ENCODE measurements around the gene NTRK3. TPM values are rescaled to one million over a fixed set of nuclear protein-coding genes. Genes with fewer than 3 reads are reported as not detected.

NTRK3 gene
- total RNA-seq, 5 donors from 2014 or later (not counting 1 experiment from before 2014, with no cell fraction given) = not detected

DNA sequence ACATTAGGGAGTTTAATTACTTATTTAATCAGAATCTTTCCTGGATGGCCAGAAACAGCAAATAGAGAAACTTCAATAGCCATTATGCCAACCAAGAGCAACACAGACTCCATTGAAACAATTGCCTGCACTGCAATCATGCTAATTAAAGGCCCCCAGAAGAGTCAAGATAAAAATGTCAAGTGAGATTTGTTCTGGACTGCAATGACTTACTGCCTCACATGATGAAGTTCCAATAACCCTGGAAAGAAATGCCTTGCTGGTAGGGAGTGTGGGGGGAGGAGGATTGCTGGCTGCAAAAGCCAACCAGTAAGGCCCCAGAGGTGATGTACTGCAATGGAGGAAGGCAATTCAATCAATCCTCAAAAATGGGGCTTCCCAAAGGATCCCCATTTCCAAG is 257.9 kb downstream of the NTRK3 start:
- Mint-ChIP-seq H3K4me1 (no peaks in the 10 kb centered on the region), H3K9me3 (no peaks in the 10 kb centered on the region), H3K27me3 (peaks cover 0 to 2% of the 10 kb centered on the region in 2 donors), H3K4me3 (no peak overlapping the region), H3K36me3 (no peaks in the 10 kb centered on the region), H3K27ac (no peak overlapping the region)
- H3K27ac ChIP-seq (ENCODE audit: low read length) = no peak overlapping the region
- no peaks in the 10 kb centered on the region for H3K27me3 ChIP-seq (replicated peaks in 1 of 2; ENCODE audit: control insufficient read depth in 2 of 2, extremely low read depth in 1 of 2, insufficient read depth in 2 of 2, low read length in 1 of 2)
- no peaks in the 10 kb centered on the region for H3K36me3 ChIP-seq (ENCODE audit: control insufficient read depth in 2 of 2, extremely low read depth in 1 of 2, insufficient read depth in 1 of 2, low read length in 1 of 2)
- CTCF ChIA-PET = no interaction called here
- no peaks in the 10 kb centered on the region for H3K4me1 ChIP-seq (ENCODE audit: control insufficient read depth in 1 of 2, extremely low read depth in 1 of 2, insufficient read depth in 2 of 2, low read length in 2 of 2)
- ATAC-seq (replicated peaks in 1 of 4) (no peak), DNase-seq (no peak)
- no peaks in the 10 kb centered on the region for H3K9me3 ChIP-seq
- POLR2A ChIA-PET = no interaction called here
- no peak overlapping the region for H3K4me3 ChIP-seq (ENCODE audit: control insufficient read depth in 1 of 2, extremely low read depth in 1 of 2, low read length in 1 of 2)

DNA sequence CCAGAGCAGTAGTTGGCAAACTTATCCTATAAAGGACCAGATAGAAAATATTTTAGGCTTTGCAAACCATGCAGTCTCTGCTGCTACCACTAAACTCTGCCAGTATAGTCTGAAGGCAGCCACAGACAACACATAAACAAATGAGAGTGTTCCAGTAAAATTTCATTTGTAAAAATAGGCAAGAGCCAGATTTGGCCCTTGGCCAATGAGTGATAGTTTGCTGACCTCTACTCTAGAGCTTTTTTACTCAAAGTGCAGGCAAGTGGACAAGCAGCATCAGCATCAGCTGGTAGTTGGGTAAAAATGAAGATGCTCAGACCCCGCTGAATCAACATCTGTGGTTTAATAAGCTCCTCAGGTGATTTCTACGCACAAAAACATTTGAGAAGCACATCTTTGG is 269.8 kb downstream of the NTRK3 start:
- ChIA-PET POLR2A (no interaction called here), CTCF (no interaction called here)
- Mint-ChIP-seq H3K4me3 (no peak overlapping the region), H3K36me3 (no peaks in the 10 kb centered on the region), H3K9me3 (no peaks in the 10 kb centered on the region), H3K27ac (no peak overlapping the region), H3K4me1 (no peaks in the 10 kb centered on the region), H3K27me3 (peaks cover 1 to 6% of the 10 kb centered on the region in 2 donors)
- H3K27ac ChIP-seq (ENCODE audit: low read length) = no peak overlapping the region
- H3K4me3 ChIP-seq (ENCODE audit: control insufficient read depth in 1 of 2, extremely low read depth in 1 of 2, low read length in 1 of 2) = no peak overlapping the region
- no peaks in the 10 kb centered on the region for H3K4me1 ChIP-seq (ENCODE audit: control insufficient read depth in 1 of 2, extremely low read depth in 1 of 2, insufficient read depth in 2 of 2, low read length in 2 of 2)
- no peaks in the 10 kb centered on the region for H3K9me3 ChIP-seq
- H3K36me3 ChIP-seq (ENCODE audit: control insufficient read depth in 2 of 2, extremely low read depth in 1 of 2, insufficient read depth in 1 of 2, low read length in 1 of 2) = no peaks in the 10 kb centered on the region
- DNase-seq (no peak), ATAC-seq (replicated peaks in 1 of 4) (no peak)
- H3K27me3 ChIP-seq (replicated peaks in 1 of 2; ENCODE audit: control insufficient read depth in 2 of 2, extremely low read depth in 1 of 2, insufficient read depth in 2 of 2, low read length in 1 of 2) = peaks cover 0 to 5% of the 10 kb centered on the region in 2 experiments
- WGBS (ENCODE audit: insufficient coverage) = no CpG with 5 or more reads among the region's 2 CpGs

DNA sequence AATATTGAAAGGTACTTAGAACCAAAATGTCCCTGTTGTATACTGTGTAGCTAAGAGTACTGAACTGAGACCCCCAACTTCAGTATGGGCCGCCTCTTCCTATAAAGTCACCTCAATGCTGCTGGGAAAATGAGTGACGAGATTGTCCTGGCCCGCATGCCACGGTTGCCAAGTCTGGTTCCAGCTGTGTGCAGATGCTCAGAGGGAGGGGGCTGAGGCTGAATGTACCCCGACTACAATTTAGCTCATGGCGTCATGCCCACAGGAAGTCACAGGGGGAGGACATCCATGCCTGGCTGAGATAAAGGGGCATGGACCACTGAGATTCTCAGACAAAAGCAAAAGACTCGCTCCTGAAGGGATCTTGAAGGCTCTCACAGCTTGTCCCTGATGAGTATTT is 271.1 kb downstream of the NTRK3 start:
- WGBS (ENCODE audit: insufficient coverage) = 74% methylated on average over 5 of the region's 7 CpGs
- no peaks in the 10 kb centered on the region for H3K36me3 ChIP-seq (ENCODE audit: control insufficient read depth in 2 of 2, extremely low read depth in 1 of 2, insufficient read depth in 1 of 2, low read length in 1 of 2)
- ATAC-seq (replicated peaks in 1 of 4) = no peak
- H3K4me3 ChIP-seq (ENCODE audit: control insufficient read depth in 1 of 2, extremely low read depth in 1 of 2, low read length in 1 of 2) = no peak overlapping the region
- no peak for DNase-seq
- no peak overlapping the region for H3K27ac ChIP-seq (ENCODE audit: low read length)
- H3K9me3 ChIP-seq = no peaks in the 10 kb centered on the region
- H3K27me3 Mint-ChIP-seq = peaks cover 1 to 6% of the 10 kb centered on the region in 2 donors
- H3K27me3 ChIP-seq (replicated peaks in 1 of 2; ENCODE audit: control insufficient read depth in 2 of 2, extremely low read depth in 1 of 2, insufficient read depth in 2 of 2, low read length in 1 of 2) = peaks cover 0 to 5% of the 10 kb centered on the region in 2 experiments
- H3K9me3 Mint-ChIP-seq = no peaks in the 10 kb centered on the region
- H3K36me3 Mint-ChIP-seq = no peaks in the 10 kb centered on the region
- H3K4me1 Mint-ChIP-seq = no peaks in the 10 kb centered on the region
- CTCF ChIA-PET = no interaction called here
- POLR2A ChIA-PET = no interaction called here
- no peak overlapping the region for H3K4me3 Mint-ChIP-seq
- no peaks in the 10 kb centered on the region for H3K4me1 ChIP-seq (ENCODE audit: control insufficient read depth in 1 of 2, extremely low read depth in 1 of 2, insufficient read depth in 2 of 2, low read length in 2 of 2)
- no peak overlapping the region for H3K27ac Mint-ChIP-seq

DNA sequence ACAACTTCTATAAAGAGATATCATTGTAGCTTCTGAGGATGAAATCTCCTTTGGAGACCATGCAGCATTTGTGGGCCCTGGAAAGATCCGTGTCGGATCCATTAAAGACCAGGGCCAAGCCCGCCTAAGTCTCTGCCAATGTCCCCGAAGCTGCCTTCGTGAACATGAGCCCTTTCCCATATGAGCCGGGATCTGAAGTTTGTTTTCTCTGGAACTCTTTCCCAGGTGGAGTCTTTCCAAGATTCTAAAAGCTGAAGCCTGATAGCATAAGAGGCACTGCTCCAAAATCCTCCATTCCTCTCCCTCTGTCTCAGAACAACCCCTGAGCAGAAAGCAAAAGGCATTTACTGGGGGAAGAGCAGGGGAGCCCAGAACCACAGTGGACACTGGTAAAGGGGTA is 274.6 kb downstream of the NTRK3 start:
- H3K27me3 Mint-ChIP-seq = peaks cover 4 to 14% of the 10 kb centered on the region in 2 donors
- H3K27ac ChIP-seq (ENCODE audit: low read length) = no peak overlapping the region

DNA sequence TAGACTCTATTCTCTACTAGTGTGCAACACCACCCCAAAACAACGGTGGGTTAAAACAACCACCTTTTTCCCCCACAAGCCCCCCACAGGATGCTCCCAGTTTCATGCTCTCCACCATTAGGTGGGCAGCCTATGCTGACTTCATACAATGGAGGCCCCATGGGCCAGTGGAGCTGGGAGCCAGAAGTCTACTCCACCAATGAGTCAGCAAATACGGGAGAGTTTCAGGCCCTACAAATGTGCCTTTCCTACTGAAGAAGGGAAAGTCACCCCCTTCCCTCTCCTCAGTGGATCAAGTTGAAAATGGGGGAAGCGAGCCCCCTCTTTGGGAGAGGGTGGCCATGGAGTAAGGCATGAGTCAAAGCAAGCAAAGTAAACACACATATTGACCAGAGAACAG is 278.6 kb downstream of the NTRK3 start:
- Histone ChIP-seq H3K27me3 (replicated peaks in 1 of 2; ENCODE audit: control insufficient read depth in 2 of 2, extremely low read depth in 1 of 2, insufficient read depth in 2 of 2, low read length in 1 of 2) (peaks cover 0 to 2% of the 10 kb centered on the region in 2 experiments), H3K9me3 (no peaks in the 10 kb centered on the region), H3K4me1 (ENCODE audit: control insufficient read depth in 1 of 2, extremely low read depth in 1 of 2, insufficient read depth in 2 of 2, low read length in 2 of 2) (no peaks in the 10 kb centered on the region), H3K4me3 (ENCODE audit: control insufficient read depth in 1 of 2, extremely low read depth in 1 of 2, low read length in 1 of 2) (no peak overlapping the region), H3K27ac (ENCODE audit: low read length) (no peak overlapping the region), H3K36me3 (ENCODE audit: control insufficient read depth in 2 of 2, extremely low read depth in 1 of 2, insufficient read depth in 1 of 2, low read length in 1 of 2) (no peaks in the 10 kb centered on the region)
- no peak for ATAC-seq (replicated peaks in 1 of 4)
- H3K4me3 Mint-ChIP-seq = no peak overlapping the region
- H3K36me3 Mint-ChIP-seq = no peaks in the 10 kb centered on the region
- peaks cover 0 to 8% (median 0%) of the 10 kb centered on the region in 3 donors for H3K9me3 Mint-ChIP-seq
- 86% methylated on average over 1 of the region's 3 CpGs for WGBS (ENCODE audit: insufficient coverage)
- DNase-seq = no peak
- H3K4me1 Mint-ChIP-seq = no peaks in the 10 kb centered on the region
- peaks cover 9 to 17% of the 10 kb centered on the region in 2 donors for H3K27me3 Mint-ChIP-seq
- H3K27ac Mint-ChIP-seq = no peak overlapping the region
- ChIA-PET CTCF (no interaction called here), POLR2A (no interaction called here)

More for the DNA sequence above, 274.6 kb downstream of the NTRK3 start:
- Mint-ChIP-seq H3K9me3 (peaks cover 0 to 3% (median 0%) of the 10 kb centered on the region in 3 donors), H3K27ac (no peak overlapping the region), H3K4me1 (no peaks in the 10 kb centered on the region), H3K4me3 (no peak overlapping the region), H3K36me3 (no peaks in the 10 kb centered on the region)
- no peaks in the 10 kb centered on the region for H3K36me3 ChIP-seq (ENCODE audit: control insufficient read depth in 2 of 2, extremely low read depth in 1 of 2, insufficient read depth in 1 of 2, low read length in 1 of 2)
- H3K27me3 ChIP-seq (replicated peaks in 1 of 2; ENCODE audit: control insufficient read depth in 2 of 2, extremely low read depth in 1 of 2, insufficient read depth in 2 of 2, low read length in 1 of 2) = peaks cover 0 to 7% of the 10 kb centered on the region in 2 experiments
- no peaks in the 10 kb centered on the region for H3K9me3 ChIP-seq
- WGBS (ENCODE audit: insufficient coverage) = 87% methylated on average over 6 of the region's 6 CpGs
- POLR2A ChIA-PET = no interaction called here
- DNase-seq = no peak
- no peak for ATAC-seq (replicated peaks in 1 of 4)
- H3K4me1 ChIP-seq (ENCODE audit: control insufficient read depth in 1 of 2, extremely low read depth in 1 of 2, insufficient read depth in 2 of 2, low read length in 2 of 2) = no peaks in the 10 kb centered on the region
- CTCF ChIA-PET = no interaction called here
- H3K4me3 ChIP-seq (ENCODE audit: control insufficient read depth in 1 of 2, extremely low read depth in 1 of 2, low read length in 1 of 2) = no peak overlapping the region

DNA sequence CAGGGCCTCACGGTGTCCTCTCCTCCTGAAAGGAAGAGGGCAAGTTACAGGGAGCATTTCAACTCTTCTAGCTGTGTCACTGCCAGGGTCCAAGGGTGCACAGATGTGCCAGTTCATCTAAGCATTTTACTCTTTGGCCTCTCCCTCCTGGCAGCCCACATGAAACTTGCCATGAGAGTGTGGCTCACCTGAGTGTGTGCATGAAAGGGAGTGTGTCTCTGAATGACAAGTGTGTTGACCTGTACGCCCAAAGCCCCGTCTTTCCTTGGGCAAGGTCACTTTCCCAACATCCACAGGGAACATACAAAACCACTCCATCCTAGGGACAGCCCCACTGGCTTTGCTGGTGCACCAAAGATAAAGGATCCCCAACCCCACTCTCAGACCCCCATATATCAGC is 280.0 kb downstream of the NTRK3 start:
- Mint-ChIP-seq H3K27ac (no peak overlapping the region), H3K27me3 (peaks cover 9 to 14% of the 10 kb centered on the region in 2 donors), H3K4me3 (no peak overlapping the region), H3K9me3 (peaks cover 0 to 8% (median 0%) of the 10 kb centered on the region in 3 donors), H3K36me3 (no peaks in the 10 kb centered on the region), H3K4me1 (no peaks in the 10 kb centered on the region)
- Histone ChIP-seq H3K4me1 (ENCODE audit: control insufficient read depth in 1 of 2, extremely low read depth in 1 of 2, insufficient read depth in 2 of 2, low read length in 2 of 2) (no peaks in the 10 kb centered on the region), H3K9me3 (no peaks in the 10 kb centered on the region), H3K4me3 (ENCODE audit: control insufficient read depth in 1 of 2, extremely low read depth in 1 of 2, low read length in 1 of 2) (no peak overlapping the region), H3K27ac (ENCODE audit: low read length) (no peak overlapping the region), H3K27me3 (replicated peaks in 1 of 2; ENCODE audit: control insufficient read depth in 2 of 2, extremely low read depth in 1 of 2, insufficient read depth in 2 of 2, low read length in 1 of 2) (peaks cover 0 to 2% of the 10 kb centered on the region in 2 experiments), H3K36me3 (ENCODE audit: control insufficient read depth in 2 of 2, extremely low read depth in 1 of 2, insufficient read depth in 1 of 2, low read length in 1 of 2) (no peaks in the 10 kb centered on the region)
- DNase-seq = no peak
- WGBS (ENCODE audit: insufficient coverage) = 58% methylated on average over 3 of the region's 3 CpGs
- ChIA-PET CTCF (no interaction called here), POLR2A (no interaction called here)
- ATAC-seq (replicated peaks in 1 of 4) = no peak

DNA sequence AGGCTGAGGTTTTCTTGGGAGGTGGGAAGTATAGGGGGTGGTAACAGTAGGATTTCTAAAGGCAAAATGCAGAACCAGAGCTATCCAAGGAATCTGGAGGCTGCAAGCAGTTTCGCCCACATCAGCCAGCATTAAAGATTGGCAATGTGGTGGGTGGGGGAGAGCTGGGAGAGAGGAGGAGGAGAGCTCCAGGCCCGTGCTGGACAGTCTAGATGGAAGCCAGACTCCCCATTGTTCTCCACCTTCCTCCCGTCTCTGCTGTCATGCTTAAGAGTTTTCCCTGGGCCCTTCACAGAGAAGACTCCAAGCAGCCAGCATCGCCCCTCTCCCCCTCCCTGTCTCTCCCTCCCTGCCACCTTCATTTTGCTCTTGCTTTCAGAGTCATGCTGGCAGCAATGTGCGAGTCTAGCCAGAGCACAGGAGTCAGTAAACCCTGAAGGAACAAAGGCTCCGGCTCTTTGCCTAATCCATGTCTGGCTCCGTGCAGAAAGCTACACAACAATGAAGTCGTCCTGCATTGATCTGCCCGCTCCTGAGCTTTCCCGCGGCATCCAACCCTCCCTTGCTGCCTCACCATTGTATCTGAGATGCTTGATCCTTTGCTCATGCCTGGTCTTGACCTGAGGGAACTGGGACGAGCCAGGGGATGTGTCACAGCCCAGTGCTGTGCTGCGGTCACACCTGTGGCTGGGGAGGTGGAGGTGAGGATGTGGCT is 282.9 kb downstream of the NTRK3 start:
- Mint-ChIP-seq H3K4me3 (no peak overlapping the region), H3K27me3 (peaks cover 9 to 14% of the 10 kb centered on the region in 2 donors), H3K36me3 (no peaks in the 10 kb centered on the region), H3K9me3 (peaks cover 0 to 8% (median 0%) of the 10 kb centered on the region in 3 donors), H3K27ac (no peak overlapping the region), H3K4me1 (no peaks in the 10 kb centered on the region)
- no peaks in the 10 kb centered on the region for H3K36me3 ChIP-seq (ENCODE audit: control insufficient read depth in 2 of 2, extremely low read depth in 1 of 2, insufficient read depth in 1 of 2, low read length in 1 of 2)
- H3K4me3 ChIP-seq (ENCODE audit: control insufficient read depth in 1 of 2, extremely low read depth in 1 of 2, low read length in 1 of 2) = no peak overlapping the region
- WGBS (ENCODE audit: insufficient coverage) = 74% methylated on average over 12 of the region's 13 CpGs
- POLR2A ChIA-PET = no interaction called here
- no peak overlapping the region for H3K27ac ChIP-seq (ENCODE audit: low read length)
- H3K9me3 ChIP-seq = no peaks in the 10 kb centered on the region
- H3K27me3 ChIP-seq (replicated peaks in 1 of 2; ENCODE audit: control insufficient read depth in 2 of 2, extremely low read depth in 1 of 2, insufficient read depth in 2 of 2, low read length in 1 of 2) = peaks cover 0 to 2% of the 10 kb centered on the region in 2 experiments
- CTCF ChIA-PET = no interaction called here
- H3K4me1 ChIP-seq (ENCODE audit: control insufficient read depth in 1 of 2, extremely low read depth in 1 of 2, insufficient read depth in 2 of 2, low read length in 2 of 2) = no peaks in the 10 kb centered on the region
- no peak for ATAC-seq (replicated peaks in 1 of 4)
- DNase-seq = no peak
